ENCODE measurements around the gene DPH2.

GRCh38 chr1:43982241-43982640 lies 12.4 kb downstream of the DPH2 start:
- TF ChIP-seq, protein P1, sequence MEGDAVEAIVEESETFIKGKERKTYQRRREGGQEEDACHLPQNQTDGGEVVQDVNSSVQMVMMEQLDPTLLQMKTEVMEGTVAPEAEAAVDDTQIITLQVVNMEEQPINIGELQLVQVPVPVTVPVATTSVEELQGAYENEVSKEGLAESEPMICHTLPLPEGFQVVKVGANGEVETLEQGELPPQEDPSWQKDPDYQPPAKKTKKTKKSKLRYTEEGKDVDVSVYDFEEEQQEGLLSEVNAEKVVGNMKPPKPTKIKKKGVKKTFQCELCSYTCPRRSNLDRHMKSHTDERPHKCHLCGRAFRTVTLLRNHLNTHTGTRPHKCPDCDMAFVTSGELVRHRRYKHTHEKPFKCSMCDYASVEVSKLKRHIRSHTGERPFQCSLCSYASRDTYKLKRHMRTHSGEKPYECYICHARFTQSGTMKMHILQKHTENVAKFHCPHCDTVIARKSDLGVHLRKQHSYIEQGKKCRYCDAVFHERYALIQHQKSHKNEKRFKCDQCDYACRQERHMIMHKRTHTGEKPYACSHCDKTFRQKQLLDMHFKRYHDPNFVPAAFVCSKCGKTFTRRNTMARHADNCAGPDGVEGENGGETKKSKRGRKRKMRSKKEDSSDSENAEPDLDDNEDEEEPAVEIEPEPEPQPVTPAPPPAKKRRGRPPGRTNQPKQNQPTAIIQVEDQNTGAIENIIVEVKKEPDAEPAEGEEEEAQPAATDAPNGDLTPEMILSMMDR (IDR thresholded peaks at IDR 0.05), result no peak
- no peak for TF ChIP-seq POLR2A (IDR thresholded peaks at IDR 0.05)

Data from right lobe of liver (tissue), 4 donors.